Epithelial cell of proximal tubule (primary cell): Measurements from ENCODE around the gene ATP8B2. TPM values are rescaled to one million over a fixed set of nuclear protein-coding genes. Genes with fewer than 3 reads are reported as not detected.
A peak's percentile ranks its signal among the peaks of the same experiment; 100 is the strongest.
"Not testable (repeated sequence)": the region's sequence is repeated elsewhere in the genome, so short reads cannot be mapped to it uniquely, and the experiment has no call there.

Experiments used
- DNase-seq: peaks from one replicate; pipeline ENCODE4 v3.0.0-alpha.2; 2011; ENCODE audit warnings: low read depth
- H3K4me3 ChIP-seq: 2 replicates; pipeline ENCODE4 v1.5.1; 2011; ENCODE audit warnings: low read depth, mild to moderate bottlenecking, low read length
- CTCF ChIP-seq: conservative IDR thresholded peaks from 2 replicates; pipeline ENCODE4 v1.5.1; 2012; ENCODE audit warnings: low read depth, mild to moderate bottlenecking, low read length
- total RNA-seq: library from RNA; depleted of rRNA; stranded (reverse); fragments of >200 nt; gene quantifications from 2 replicates; pipeline ENCODE4 v1.2.3, GENCODE V29; 2015

ATP8B2 gene
- total RNA-seq, 1 donor from 2014 or later: 30.6 TPM

- DNase-seq: no peak
- TF ChIP-seq CTCF: no peak
- H3K4me3 ChIP-seq: no peak overlapping the region
These were observed 36.0 kb downstream of the ATP8B2 start for GRCh38 chr1:154361357-154361756.

- no peak for TF ChIP-seq CTCF
- DNase-seq: no peak
- no peak overlapping the region for H3K4me3 ChIP-seq
These were observed 46.1 kb downstream of the ATP8B2 start for GRCh38 chr1:154371436-154371835.

GRCh38 chr1:154373777-154374357, 48.5 kb downstream of the ATP8B2 start:
- not testable (repeated sequence) for H3K4me3 ChIP-seq, DNase-seq

- no peak for DNase-seq
- TF ChIP-seq CTCF: no peak
- H3K4me3 ChIP-seq: no peak overlapping the region
These were observed 54.0 kb downstream of the ATP8B2 start for GRCh38 chr1:154379301-154379700.

- H3K4me3 ChIP-seq: no peak overlapping the region
- TF ChIP-seq CTCF: no peak
- DNase-seq: no peak
These were observed 59.5 kb downstream of the ATP8B2 start for GRCh38 chr1:154384650-154385489.

- no peak for DNase-seq
- TF ChIP-seq CTCF: no peak
- peak overlapping the region; percentile 28 for H3K4me3 ChIP-seq
These were observed 61.5 kb downstream of the ATP8B2 start for GRCh38 chr1:154386643-154387352.

GRCh38 chr1:154391086-154391770, 65.9 kb downstream of the ATP8B2 start:
- TF ChIP-seq CTCF: no peak
- DNase-seq: no peak
- no peak overlapping the region for H3K4me3 ChIP-seq
